ENCODE results near the gene NPIPA1.
"Not testable (repeated sequence)": the region's sequence is repeated elsewhere in the genome, so short reads cannot be mapped to it uniquely, and the experiment has no call there.

The NPIPA1 gene

GRCh38 chr16:14930971-14931370 lies 6.3 kb upstream of the NPIPA1 start:
- not testable (repeated sequence) for DNase-seq

GRCh38 chr16:14932581-14933375 lies 4.5 kb upstream of the NPIPA1 start:
- not testable (repeated sequence) for DNase-seq

- not testable (repeated sequence) for DNase-seq
Observed at GRCh38 chr16:14937994-14938393, 751 bp downstream of the NPIPA1 start.

GRCh38 chr16:14942686-14943085 lies 5.4 kb downstream of the NPIPA1 start:
- DNase-seq, result not testable (repeated sequence)

- DNase-seq, result no peak
Observed at GRCh38 chr16:14955546-14956231, 18.4 kb downstream of the NPIPA1 start.

GRCh38 chr16:14957576-14958322 lies 20.5 kb downstream of the NPIPA1 start:
- no peak for DNase-seq

- no peak for DNase-seq
Observed at GRCh38 chr16:14958323-14958600, 21.0 kb downstream of the NPIPA1 start.

GRCh38 chr16:14958970-14959369 lies 21.7 kb downstream of the NPIPA1 start:
- no peak for DNase-seq

GRCh38 chr16:14961405-14962186 lies 24.4 kb downstream of the NPIPA1 start:
- no peak for DNase-seq

GRCh38 chr16:14963281-14964173 lies 26.3 kb downstream of the NPIPA1 start:
- no peak for DNase-seq

- DNase-seq, result no peak
Observed at GRCh38 chr16:14965328-14965727, 28.1 kb downstream of the NPIPA1 start.

- not testable (repeated sequence) for DNase-seq
Observed at GRCh38 chr16:14969795-14970194, 32.6 kb downstream of the NPIPA1 start.

- DNase-seq, result not testable (repeated sequence)
Observed at GRCh38 chr16:14971621-14972228, 34.5 kb downstream of the NPIPA1 start.

- DNase-seq, result not testable (repeated sequence)
Observed at GRCh38 chr16:14973785-14974322, 36.6 kb downstream of the NPIPA1 start.

- DNase-seq, result not testable (repeated sequence)
Observed at GRCh38 chr16:14974331-14974655, 37.0 kb downstream of the NPIPA1 start.

GRCh38 chr16:14974656-14975417 lies 37.6 kb downstream of the NPIPA1 start, which contains the start of gene PDXDC1:
Gene PDXDC1 (plus strand): TSS chr16:14975026. CDS start chr16:14975200, 174 bp downstream.
- peak; percentile 85 for DNase-seq

- DNase-seq, result peak; percentile 12
Observed at GRCh38 chr16:14975418-14976194, 38.4 kb downstream of the NPIPA1 start.

GRCh38 chr16:14976971-14977736 lies 39.9 kb downstream of the NPIPA1 start:
- DNase-seq, result not testable (repeated sequence)

GRCh38 chr16:14978281-14978680 lies 41.0 kb downstream of the NPIPA1 start:
- DNase-seq, result not testable (repeated sequence)
